GM18505 (cell line): ENCODE measurements around the gene TRRAP.

Source experiments
- ATAC-seq: cut with Tn5 transposase; IDR thresholded peaks from one replicate; pipeline ENCODE4 v1.9.1; 2021; ENCODE audit not compliant: unreplicated experiment
- POLR2A ChIP-seq: IDR thresholded peaks from 4 replicates; pipeline ENCODE4 v1.6.1; 2011; ENCODE audit warnings: borderline replicate concordance; ENCODE audit not compliant: insufficient read depth, insufficient read length; ENCODE audit errors: extremely low read depth

Gene TRRAP

DNA sequence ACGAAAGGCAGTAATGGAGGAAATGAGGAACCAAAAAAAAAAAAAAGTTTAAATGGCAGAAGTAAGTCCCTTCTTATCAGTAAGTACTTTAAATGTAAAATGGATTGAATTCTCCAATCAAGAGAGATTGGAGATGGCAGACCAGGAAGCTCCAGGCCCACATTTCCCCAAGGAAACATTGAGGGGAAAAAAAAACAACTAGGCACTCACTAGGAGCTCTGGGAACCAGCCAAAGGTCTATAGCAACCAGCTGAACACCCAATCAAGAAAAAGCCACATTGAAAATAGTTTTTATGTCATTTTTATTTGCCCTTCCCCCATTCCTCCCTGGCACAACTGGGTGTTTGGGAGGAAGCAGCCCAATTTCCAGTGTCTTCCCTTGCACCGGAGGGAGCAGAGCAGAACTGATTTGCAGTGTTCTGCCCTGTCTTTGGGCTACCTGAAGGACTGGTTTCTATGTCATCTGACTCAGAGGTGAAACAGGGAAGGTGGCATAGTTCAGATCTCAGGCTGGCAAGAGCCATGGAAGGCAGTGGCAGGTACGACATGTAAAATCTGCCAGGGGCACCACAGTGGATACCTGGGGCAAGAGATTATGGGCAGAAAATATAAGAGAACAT lies 143.7 kb downstream of the TRRAP start:
- no peak for TF ChIP-seq POLR2A
- ATAC-seq: no peak

DNA sequence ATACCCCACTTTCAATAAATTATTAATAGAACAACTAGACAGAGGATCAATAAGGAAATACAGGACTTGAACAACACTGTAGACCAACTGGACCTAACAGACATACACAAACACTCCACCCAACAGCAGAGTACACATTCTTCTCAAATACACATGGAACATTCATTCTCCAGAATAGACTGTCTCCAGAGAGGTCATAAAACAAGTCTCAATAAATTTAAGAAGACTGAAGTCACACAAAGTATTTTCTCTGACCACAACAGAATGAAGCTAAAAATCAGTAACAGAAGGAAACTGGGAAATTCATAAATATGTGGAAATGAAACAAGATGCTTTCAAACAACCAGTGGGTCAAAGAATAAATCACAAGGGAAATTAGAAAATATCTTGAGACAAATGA lies 145.7 kb downstream of the TRRAP start:
- no peak for ATAC-seq
- no peak for TF ChIP-seq POLR2A

DNA sequence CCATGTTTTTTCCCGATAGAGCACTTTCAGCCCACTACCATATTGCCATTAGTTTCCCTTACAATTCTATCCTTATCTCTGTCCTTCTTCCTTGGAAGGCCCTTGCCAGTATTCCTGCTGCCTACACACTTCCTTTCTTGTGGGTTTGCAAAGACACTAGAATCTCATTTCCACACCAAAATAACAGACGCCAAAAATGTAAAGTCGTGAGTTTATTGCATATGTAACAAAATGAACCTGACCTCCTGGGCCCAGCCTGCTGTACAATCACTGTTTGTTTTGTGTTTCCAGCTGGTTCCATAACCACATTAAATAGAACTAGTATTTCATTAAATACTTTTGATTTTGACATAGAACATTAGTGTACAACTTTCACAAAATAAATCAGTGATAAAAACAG lies 148.9 kb downstream of the TRRAP start:
- no peak for TF ChIP-seq POLR2A
- ATAC-seq: no peak

DNA sequence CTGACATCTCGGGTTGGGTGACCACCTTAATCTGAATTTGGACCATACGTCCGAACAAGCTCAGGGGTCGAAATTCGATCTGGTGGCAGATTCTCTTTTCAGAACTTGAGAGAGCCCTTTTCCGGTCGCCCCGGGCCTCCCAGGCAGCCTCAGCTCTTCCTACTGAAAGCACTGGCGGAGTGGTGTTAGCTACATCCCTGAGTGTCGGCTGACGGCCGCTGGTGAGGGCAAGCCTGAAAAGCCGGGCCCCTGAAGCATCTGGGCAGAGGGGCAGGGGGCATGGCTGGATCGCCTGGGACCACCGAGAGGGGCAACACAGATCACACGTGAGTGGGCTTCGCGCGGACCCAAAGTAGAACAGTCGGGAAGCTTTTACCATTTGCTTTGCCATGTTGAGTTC lies 149.5 kb downstream of the TRRAP start:
- no peak for ATAC-seq
- TF ChIP-seq POLR2A: no peak

DNA sequence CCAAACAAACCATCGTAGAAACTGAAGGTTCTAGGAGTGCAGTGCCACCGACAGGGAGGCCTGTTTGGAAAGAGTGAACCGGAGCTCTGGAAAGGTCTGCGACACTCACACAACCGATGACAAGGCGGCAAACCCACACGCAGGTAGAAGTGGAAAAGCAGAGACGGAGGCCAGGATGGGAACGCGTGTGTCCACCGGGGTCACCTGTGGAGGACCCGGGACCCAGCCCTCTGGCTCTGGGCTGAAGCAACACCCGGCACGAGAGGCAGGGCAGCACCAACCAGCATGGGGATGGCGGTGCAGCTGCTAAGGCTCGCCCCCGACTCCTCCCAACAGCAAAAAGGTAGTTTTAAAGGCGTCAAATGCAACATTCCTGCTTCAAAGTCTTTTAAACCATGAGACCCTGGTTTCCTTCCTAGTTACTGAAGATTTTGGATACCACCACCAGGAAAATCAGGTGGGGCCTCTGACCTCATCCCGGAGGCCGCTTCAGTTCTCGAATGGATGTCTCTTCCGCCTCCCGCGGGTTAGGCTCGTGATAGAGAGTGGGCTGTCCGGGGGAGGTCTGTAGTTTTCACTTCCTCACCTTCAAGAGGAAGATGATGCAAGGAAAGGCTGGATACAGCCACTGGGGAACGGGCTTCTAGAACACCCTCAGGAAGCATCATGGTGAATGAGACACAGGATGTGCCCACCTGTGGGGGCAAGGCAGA lies 150.1 kb downstream of the TRRAP start:
- no peak for TF ChIP-seq POLR2A
- ATAC-seq: no peak

DNA sequence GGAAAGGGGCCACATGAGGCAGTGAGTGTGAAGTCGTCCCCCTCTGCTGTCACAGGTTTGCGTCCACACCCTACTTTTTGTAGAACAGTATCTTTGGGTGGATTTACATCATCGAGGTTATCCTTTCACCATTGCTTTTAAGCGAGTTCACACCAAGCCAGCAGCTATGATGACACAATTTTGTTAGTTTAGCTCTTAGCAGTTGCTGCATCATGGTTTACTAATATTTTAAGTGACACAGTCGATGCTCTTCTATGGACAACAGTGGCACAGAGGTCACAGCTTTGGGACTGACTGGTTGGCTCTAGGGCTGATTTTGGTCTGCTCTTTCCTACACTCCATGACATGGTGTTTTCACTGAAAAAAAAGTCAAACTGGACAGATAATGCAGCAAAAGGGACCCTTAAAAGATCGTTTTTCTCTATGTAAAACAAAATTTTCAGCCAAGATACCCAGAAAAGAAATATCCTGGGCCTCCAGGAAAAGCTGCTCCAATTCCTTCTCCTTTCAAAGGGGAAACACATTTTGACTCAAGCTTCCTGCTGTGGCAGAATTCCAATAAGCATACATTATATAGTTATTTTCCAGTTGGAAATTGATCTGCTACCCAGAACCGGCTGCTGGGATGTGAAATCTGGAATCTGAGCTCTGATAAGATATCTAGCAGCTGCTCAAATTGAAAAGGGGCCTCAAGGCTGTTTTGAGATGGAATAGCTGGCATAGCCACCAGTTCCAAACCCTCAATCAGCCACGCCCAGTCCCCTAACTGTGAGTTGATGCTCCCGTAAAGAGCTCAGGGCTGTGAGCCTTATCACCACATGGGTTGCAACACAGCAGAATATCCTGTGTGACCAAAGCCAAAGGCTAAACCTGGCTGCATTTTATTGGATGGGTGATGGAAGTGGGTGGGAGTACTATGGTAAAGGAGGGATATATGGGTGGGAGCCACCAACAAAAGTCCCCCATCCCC lies 151.4 kb downstream of the TRRAP start:
- no peak for ATAC-seq
- no peak for TF ChIP-seq POLR2A

DNA sequence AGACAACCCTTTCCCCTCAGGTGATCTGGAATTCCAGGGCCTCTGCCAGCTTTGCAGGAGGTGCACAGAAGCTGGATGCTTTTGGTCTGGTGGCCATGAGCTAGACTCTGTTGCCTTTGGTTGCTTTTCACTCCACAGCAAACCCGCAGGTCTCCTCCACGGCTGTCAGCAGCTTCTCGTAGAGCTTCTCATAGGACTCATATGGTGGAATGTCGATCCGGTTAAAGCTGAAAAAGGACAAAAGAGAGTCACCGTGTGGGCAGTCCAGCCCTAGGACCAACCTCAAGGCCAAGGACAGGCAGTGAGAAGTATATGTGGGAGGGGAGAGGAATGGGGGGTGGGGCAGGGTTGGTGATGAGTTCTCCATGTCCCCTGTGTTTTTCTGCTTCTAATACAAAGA lies 152.1 kb downstream of the TRRAP start:
- TF ChIP-seq POLR2A: no peak
- ATAC-seq: no peak

DNA sequence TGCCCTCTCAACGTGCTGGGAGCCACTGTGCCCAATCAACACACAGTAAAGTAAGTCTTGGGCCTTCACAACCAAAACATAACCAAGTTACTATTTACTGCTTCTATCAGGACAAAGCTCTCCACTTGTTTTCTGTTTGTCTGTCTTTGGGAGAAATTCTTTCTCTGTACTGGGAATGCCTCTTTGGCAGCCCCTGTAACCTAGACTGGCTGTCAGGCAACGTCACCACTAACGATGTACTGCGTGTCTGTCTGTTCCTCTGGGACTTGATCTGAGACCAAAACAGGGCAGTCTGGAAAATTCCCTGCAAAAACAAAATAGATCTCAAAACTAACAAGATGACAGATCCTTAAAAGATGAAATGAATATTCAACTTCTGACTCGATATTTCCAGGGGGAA lies 152.6 kb downstream of the TRRAP start:
- no peak for TF ChIP-seq POLR2A
- no peak for ATAC-seq

DNA sequence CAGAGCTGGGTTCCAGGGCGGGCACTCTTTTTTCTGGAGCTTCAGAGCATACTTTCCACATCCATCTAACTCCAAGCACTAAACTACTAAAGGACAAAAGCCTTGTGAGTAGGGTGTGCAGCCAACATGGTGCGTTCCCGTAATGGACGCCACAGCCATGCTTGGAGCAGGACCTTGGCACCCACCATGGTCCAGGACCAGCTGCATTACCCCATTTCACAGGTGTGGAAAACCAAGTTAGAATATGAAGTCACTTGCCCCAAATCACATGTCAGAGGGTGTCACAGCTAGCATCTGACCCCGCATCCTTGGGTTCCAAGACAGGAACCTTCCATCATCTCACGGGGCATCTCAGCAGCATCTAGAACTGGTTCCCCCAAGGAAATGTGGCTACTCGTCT lies 153.2 kb downstream of the TRRAP start:
- ATAC-seq: no peak

DNA sequence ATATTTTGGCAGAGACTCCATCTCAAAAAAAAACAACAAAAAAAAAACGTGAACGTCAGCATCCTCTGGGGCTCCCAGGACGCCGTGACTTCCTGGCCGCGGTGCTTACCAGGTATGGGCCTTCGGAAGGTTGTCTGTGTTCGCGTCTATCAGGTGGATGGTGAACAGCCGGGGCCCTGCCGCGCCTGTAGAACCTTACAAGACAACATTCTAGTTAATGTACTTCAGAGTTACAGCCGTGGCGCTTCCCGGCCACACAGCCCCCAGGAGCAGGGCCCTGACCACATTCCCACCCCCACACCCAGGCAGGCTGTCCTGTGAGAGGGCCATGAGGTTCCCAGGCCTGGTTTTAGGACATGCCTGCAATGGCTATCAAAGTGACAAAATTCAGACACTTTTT lies 154.6 kb downstream of the TRRAP start:
- TF ChIP-seq POLR2A: no peak
- ATAC-seq: no peak

More for the DNA sequence above, 153.2 kb downstream of the TRRAP start:
- TF ChIP-seq POLR2A: no peak

DNA sequence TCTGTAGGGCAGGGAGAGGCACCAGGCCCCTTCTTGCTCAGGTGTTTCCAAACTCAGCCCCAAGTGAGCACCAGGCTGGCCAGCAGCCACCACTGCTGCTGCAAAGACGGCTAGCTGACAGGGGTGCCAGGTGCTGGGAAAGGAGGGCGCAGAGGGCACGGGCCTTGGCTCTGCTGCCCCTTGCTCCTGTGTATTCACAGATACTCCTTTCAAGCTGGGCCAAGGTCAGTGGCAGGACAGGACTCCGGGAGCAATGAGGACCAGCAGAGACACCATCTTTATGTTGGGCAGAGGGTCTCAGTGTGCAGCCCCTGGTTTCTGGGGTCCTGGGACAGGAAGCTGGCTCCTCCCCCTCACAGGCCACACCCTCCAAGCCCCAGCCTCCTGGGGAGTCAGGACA lies 155.4 kb downstream of the TRRAP start:
- no peak for ATAC-seq
- no peak for TF ChIP-seq POLR2A

DNA sequence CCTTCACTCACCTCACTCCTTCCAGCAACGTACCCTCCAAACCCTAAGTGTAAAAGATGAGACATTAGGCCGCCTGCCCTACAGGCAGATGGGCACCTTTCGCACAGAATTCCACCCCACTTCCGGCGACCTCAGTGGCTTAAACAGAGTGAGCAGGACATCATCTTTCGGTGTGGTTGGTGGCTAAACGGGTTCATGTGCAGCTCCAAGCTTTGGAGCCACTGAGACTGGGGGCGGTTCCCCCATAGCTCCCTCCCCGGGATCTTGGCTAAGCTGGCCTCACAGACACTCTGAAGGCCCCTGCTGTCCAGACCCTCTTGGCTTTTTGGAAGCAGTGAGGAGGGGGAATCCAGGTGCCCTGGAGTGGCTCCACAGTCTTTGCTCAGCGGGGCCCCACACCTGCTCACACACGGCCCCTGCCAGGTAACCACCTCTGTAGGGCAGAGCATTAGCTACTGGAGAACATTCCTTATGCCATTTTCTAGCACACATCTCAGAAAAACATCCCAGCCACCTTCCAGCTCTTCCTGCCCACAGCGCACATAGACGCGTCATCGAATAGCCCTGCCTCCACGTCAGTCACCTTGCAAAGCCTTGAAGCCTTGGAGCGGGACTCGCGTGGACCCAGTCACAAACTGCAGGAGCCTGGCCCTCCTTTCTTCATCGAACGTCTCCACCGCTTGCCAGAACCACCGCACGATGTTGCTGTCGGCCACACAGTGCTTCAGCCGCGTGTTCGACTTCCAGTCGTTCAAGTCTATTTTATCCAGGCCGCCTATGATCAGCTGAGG lies 156.8 kb downstream of the TRRAP start:
- no peak for TF ChIP-seq POLR2A
- ATAC-seq: no peak
